IPS-15b (cell line): ENCODE results near the gene KCNQ1.

Source experiments
- H3K27me3 ChIP-seq: one replicate; pipeline ENCODE4 v1.6.1; 2013; ENCODE audit warnings: low read length; ENCODE audit not compliant: control insufficient read depth, insufficient read depth
- H3K36me3 ChIP-seq: one replicate; pipeline ENCODE4 v1.6.1; 2013; ENCODE audit warnings: low read length; ENCODE audit not compliant: control insufficient read depth, insufficient read depth
- H3K4me1 ChIP-seq: one replicate; pipeline ENCODE4 v1.6.1; 2013; ENCODE audit warnings: mild to moderate bottlenecking, low read length; ENCODE audit not compliant: control insufficient read depth, insufficient read depth
- H3K4me3 ChIP-seq: one replicate; pipeline ENCODE4 v1.5.1; 2013; ENCODE audit warnings: low read depth, low read length
- H3K9ac ChIP-seq: one replicate; pipeline ENCODE4 v1.6.1; 2013; ENCODE audit warnings: low read depth, mild to moderate bottlenecking, low read length
- H3K9me3 ChIP-seq: one replicate; pipeline ENCODE4 v1.6.1; 2013; ENCODE audit warnings: mild to moderate bottlenecking, low read length; ENCODE audit not compliant: control insufficient read depth, insufficient read depth

Gene KCNQ1

DNA sequence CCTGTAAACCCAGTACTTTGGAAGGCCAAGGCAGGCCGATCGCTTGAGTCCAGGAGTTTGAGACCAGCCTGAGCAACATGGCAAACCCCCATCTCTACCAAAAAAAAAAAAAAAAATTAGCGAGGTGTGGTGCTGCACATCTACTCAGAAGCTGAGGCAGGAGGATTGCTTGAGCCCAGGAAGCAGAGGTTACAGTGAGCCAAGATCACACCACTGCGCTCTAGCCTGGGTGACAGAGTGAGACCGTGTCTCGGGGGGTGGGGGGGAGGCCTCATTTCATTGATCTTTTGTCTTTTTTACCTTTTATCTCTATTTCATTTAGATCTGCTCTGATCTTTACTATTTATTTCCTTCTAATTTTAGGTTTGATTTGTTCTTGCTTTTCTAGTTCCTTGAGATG is 203.1 kb downstream of the KCNQ1 start:
- Histone ChIP-seq H3K9ac (no peak overlapping the region), H3K36me3 (no peaks in the 10 kb centered on the region), H3K4me3 (no peak overlapping the region), H3K4me1 (no peaks in the 10 kb centered on the region), H3K9me3 (peaks cover 53% of the 10 kb centered on the region), H3K27me3 (peaks cover 64% of the 10 kb centered on the region)

DNA sequence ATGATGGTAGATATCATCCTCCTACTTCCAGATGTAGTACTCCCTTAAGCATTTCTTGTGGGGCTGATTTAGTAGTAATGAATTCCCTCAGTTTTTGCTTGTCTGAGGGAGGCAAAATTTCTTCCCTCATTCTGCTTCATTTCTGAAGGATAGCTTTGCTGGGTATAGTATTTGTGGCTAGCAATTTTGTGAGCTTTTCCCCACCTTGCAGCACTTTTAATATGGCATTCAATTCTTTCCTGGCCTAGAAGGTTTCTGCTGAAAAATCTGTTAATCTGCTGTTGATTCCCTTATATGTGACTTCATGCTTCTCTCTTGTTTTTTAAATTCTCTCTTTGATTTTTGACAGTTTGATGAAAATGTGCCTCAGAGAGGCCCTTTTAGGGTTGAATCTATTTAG is 204.6 kb downstream of the KCNQ1 start:
- Histone ChIP-seq H3K9ac (no peak overlapping the region), H3K9me3 (peaks cover 52% of the 10 kb centered on the region), H3K4me1 (no peaks in the 10 kb centered on the region), H3K36me3 (peaks cover 3% of the 10 kb centered on the region), H3K4me3 (no peak overlapping the region), H3K27me3 (peaks cover 67% of the 10 kb centered on the region)

DNA sequence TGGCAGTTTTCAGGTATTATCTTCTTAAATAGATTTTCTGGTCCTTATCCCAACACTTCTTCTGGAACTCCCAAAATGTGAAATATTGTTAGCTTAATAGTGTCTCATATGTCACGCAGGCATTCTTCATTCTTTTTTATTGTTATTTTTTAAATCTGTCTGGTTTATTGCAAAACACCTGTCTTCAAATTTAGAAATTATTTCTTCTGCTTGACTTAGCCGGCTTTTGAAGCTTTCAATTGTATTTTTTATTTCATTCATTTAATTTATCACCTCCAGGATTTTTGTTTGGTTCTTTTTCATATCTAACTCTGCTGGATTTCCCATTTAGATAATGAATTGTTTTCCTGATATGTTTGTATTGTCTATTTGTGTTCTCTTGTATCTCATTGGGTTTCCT is 205.0 kb downstream of the KCNQ1 start:
- Histone ChIP-seq H3K27me3 (peaks cover 71% of the 10 kb centered on the region), H3K4me1 (no peaks in the 10 kb centered on the region), H3K36me3 (peaks cover 3% of the 10 kb centered on the region), H3K9ac (no peak overlapping the region), H3K9me3 (peaks cover 49% of the 10 kb centered on the region), H3K4me3 (no peak overlapping the region)

DNA sequence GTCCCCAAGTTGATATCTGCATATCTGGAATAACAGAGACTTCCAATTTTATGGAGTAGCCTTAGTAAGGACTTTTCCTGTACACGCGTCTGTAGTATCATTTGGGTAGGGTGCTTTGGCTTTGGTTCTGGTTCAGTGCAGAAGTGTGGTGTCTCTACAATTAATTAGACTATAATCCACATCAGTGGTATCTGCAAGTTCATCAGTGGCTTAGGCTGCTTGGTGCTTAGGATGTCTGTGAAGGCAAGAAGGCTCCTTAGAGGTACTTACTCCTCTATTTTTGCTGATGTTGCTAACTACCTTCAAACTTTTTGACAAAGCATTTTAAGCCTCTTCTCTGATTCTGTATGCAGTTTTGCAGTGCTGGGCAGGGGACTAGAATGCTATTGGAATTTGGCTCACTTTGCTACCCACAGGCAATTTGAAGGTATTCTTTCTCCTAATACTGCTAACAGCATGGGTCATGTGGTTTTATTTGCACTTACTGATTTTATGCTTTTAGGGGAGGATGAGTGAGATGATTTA is 205.6 kb downstream of the KCNQ1 start:
- peaks cover 75% of the 10 kb centered on the region for H3K27me3 ChIP-seq

DNA sequence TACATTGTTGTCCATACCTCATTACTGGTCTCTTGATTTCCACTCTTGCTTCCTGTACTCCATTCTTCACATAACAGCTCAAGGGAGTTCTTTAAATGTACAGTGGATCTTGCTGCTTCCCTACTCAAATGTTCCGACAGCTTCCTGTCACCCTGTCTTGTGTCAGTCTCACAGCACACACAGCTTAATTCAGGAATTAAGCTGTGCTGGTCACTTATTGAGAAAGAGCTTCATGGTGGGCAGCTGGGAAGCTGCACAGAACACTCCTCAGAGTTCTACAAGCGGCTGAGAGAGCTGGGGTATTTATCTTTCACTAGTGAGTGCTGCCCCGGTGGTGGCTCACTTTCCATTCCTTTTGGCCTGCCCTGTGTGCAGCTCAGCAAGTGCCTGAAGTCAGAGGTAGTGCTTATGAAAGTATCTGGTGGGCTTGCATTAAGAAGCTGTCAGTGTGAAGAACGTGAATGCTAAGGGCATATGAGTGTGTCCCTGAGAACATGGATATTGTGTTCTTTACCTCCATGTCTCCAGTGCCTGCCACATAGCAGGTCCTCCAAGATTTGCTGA is 206.3 kb downstream of the KCNQ1 start:
- no peak overlapping the region for H3K4me3 ChIP-seq
- peaks cover 75% of the 10 kb centered on the region for H3K27me3 ChIP-seq
- H3K9ac ChIP-seq: no peak overlapping the region
- H3K9me3 ChIP-seq: peaks cover 40% of the 10 kb centered on the region
- peaks cover 3% of the 10 kb centered on the region for H3K36me3 ChIP-seq
- H3K4me1 ChIP-seq: no peaks in the 10 kb centered on the region

More for the DNA sequence above, 205.6 kb downstream of the KCNQ1 start:
- H3K9me3 ChIP-seq: peaks cover 43% of the 10 kb centered on the region
- no peak overlapping the region for H3K9ac ChIP-seq
- H3K4me1 ChIP-seq: no peaks in the 10 kb centered on the region
- H3K4me3 ChIP-seq: no peak overlapping the region
- H3K36me3 ChIP-seq: peaks cover 3% of the 10 kb centered on the region

DNA sequence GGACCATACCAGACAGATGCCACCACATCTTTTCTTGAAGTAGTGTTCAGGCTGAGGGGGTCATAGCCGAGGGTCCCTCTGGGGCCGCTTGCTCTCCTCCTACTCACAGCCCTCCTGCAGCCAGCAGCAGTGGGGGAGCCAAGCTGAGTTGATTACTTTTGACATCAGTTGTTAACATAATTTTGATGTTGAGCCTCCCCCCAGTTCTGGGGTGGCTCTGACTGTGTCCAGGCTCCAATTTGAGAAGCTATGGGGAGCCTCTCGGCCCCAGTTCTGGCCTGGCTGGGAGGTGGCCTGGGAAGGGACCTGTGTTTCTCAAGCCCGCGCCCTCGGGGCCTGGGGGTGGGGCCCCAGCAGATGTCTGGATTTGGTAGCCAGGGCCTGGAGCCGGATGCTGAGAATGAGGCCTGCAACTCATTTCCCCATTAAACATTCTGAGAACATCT is 207.0 kb downstream of the KCNQ1 start:
- Histone ChIP-seq H3K4me3 (no peak overlapping the region), H3K9ac (no peak overlapping the region), H3K27me3 (peaks cover 74% of the 10 kb centered on the region), H3K4me1 (no peaks in the 10 kb centered on the region), H3K36me3 (peaks cover 3% of the 10 kb centered on the region), H3K9me3 (peaks cover 33% of the 10 kb centered on the region)

DNA sequence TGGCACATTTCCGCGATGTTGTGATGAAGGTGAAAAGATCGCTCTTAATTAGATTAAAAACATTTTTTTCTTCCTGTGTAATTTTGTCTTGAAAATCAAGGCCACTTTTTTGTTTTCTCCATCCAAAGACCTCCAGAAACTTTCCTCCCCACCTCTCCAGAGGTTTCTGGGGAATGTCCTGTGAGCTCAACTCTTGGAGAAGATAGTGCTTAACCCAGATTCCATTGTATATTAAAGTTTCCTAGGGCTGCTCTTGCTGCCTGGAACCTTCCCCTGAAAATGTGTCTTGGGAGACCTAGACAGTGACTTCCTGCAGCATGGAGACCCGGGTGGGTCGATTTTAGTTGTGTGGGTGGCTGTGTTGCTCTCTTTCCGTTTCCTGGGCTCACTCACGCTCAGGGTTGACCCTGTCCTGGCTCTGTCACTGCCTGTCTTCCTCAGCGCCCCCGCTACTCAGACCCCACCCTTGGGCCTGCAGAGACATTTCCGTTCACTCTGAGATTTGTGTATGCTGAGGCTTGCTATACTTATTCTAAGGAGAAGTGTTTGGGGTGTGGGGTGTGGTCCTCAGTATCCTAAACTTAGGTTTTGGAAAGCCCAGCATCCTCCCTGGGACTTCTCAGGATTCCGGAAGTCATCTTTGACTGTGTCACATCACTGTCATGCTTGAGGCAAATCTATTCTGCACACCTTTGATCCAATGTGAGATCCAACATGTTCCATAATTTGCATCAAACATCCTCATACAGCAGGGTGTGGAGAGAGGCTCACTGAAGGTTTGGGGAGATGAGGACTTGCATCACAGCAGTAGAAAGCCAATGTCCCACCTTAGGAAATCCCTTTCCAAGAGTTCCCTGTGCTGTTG is 207.8 kb downstream of the KCNQ1 start:
- H3K4me1 ChIP-seq: no peaks in the 10 kb centered on the region
- H3K4me3 ChIP-seq: no peak overlapping the region
- no peak overlapping the region for H3K9ac ChIP-seq
- H3K36me3 ChIP-seq: peaks cover 3% of the 10 kb centered on the region
- peaks cover 31% of the 10 kb centered on the region for H3K9me3 ChIP-seq
- peaks cover 75% of the 10 kb centered on the region for H3K27me3 ChIP-seq

DNA sequence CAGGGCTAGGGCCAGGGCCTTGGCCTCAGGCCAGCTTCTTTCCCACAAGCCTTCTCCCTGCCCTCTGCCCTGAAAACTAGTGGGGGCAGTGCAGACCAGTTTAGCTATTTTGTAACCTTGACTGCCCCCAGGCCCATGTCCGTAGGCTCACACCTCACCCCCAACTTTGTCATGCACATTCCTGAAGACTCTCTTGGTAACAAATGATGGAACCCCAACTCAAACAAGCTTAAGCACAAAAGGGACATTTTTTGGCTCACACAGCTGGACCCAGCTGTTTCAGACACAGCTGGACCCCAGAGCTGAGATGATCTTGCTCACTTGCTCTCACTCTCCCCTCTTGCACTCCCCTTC is 208.4 kb downstream of the KCNQ1 start:
- Histone ChIP-seq H3K9me3 (peaks cover 31% of the 10 kb centered on the region), H3K36me3 (peaks cover 3% of the 10 kb centered on the region), H3K27me3 (peaks cover 75% of the 10 kb centered on the region), H3K9ac (no peak overlapping the region), H3K4me1 (no peaks in the 10 kb centered on the region), H3K4me3 (no peak overlapping the region)

DNA sequence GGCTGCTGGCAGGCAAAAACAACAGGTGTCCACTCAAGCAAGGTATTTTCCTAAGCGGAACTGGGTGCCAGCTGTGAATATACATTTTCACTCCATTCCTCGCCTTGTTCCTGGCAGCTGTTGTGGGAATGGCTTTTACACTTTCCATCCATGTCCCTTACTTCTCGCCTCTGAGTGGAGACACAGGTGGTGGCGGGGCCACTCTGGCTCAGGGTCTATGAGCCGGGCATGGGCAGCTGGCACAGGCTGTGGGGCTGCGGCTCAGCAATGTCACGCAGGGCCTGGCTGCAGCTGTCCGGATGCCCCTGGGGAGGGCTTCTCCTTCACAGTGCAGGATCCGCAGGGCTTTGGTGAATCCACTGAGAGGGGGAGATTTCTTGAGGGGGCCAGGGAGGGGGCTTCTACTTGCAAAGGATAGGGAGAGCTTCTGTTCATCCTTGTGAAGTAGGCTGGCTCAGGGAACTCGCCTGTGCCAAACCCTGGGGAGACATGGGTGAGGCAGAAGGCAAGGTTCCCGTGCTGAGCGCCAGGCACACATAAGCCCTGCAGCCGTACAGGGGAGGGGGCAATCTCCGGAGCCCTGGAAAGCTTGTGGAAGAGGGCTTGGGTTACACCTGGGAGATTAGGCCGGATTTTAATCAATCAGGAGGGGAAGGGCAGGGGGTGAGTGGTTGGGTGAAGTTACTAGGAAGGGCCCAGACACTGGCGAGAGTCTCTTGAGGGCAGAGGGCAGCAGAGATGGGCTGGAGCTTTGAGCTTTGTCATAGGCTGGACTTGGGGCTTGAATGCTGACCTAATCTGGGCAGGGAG is 209.3 kb downstream of the KCNQ1 start:
- Histone ChIP-seq H3K36me3 (peaks cover 3% of the 10 kb centered on the region), H3K9ac (no peak overlapping the region), H3K4me1 (no peaks in the 10 kb centered on the region), H3K9me3 (peaks cover 31% of the 10 kb centered on the region), H3K4me3 (no peak overlapping the region), H3K27me3 (peaks cover 77% of the 10 kb centered on the region)

DNA sequence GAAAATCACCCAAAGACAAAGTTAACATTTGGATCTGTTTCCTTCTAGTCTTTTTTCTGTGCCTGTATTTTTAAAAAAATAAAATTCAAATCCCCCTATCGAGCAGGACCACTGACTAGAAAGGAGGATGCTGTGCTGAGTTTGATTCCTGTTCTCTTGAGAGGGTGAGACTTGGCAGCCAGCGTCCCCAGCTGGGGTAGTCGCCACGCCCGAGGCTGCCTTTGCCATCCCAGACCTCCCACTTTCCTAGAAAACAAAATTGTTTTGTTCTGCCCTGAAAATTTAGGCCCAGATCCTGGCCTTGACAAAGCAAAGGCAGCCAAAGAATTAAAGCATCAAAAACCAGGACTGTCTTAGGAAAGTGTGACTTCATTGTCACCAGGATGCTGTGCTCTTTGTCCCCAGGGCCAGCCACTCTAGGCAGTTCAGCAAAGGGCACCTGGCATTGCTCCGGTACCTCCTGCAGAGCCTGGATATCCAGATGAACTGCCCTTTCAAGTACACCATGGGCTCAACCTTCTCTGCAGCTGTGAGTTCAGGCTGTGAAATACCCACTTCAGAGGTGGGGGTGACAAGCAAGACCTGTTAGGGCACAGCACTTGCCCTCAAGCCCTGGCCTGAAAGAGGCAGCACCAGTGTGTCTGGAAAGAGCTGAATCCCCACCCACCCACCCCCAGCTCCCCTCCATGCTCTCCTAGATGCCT is 210.4 kb downstream of the KCNQ1 start:
- Histone ChIP-seq H3K27me3 (peaks cover 71% of the 10 kb centered on the region), H3K36me3 (peaks cover 3% of the 10 kb centered on the region), H3K4me3 (no peak overlapping the region), H3K9ac (no peak overlapping the region), H3K4me1 (no peaks in the 10 kb centered on the region), H3K9me3 (peaks cover 34% of the 10 kb centered on the region)
